D721Med (cell line): Measurements from ENCODE around the gene MDFIC2.

Source experiments
- DNase-seq: peaks from one replicate; pipeline ENCODE4 v3.0.0; 2011; ENCODE audit warnings: low spot score; ENCODE audit not compliant: insufficient read length
- FAIRE-seq: peaks from 2 replicates; lab custom pipeline; 2011; peaks lifted over from hg19 to GRCh38; lab: Jason Lieb, UNC
- TF ChIP-seq, protein P1 (sequence below): IDR thresholded peaks from 2 replicates; pipeline ENCODE4 v1.5.1; 2012; ENCODE audit warnings: mild to moderate bottlenecking, control low read depth; ENCODE audit not compliant: insufficient read depth; ENCODE audit errors: missing control alignments

Gene MDFIC2

GRCh38 chr3:70183781-70184504 lies 128.5 kb downstream of the MDFIC2 start:
- DNase-seq (no peak), FAIRE-seq (no peak)
- TF ChIP-seq, protein P1, sequence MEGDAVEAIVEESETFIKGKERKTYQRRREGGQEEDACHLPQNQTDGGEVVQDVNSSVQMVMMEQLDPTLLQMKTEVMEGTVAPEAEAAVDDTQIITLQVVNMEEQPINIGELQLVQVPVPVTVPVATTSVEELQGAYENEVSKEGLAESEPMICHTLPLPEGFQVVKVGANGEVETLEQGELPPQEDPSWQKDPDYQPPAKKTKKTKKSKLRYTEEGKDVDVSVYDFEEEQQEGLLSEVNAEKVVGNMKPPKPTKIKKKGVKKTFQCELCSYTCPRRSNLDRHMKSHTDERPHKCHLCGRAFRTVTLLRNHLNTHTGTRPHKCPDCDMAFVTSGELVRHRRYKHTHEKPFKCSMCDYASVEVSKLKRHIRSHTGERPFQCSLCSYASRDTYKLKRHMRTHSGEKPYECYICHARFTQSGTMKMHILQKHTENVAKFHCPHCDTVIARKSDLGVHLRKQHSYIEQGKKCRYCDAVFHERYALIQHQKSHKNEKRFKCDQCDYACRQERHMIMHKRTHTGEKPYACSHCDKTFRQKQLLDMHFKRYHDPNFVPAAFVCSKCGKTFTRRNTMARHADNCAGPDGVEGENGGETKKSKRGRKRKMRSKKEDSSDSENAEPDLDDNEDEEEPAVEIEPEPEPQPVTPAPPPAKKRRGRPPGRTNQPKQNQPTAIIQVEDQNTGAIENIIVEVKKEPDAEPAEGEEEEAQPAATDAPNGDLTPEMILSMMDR: no peak

DNA sequence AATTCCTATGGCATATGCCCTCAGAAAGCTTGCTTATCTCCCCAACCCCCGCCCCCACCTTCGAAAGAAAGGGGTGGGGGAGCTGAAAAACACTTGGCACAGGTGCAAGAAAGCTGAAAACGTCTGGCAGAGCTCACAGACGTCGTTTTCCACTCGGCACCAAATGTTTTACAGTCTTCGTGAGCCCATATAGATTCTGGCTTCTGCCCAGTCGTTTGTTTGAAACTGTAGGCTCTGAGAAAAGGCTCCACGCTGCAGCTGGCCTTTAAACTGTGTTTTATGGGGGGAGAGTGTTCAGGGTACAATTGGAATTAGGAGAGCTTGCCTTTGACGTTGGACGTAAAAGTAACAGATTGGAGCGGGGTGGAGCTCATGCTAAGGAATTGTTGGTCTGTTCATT lies 130.3 kb downstream of the MDFIC2 start:
- TF ChIP-seq, protein P1: no peak
- FAIRE-seq (no peak), DNase-seq (no peak)

DNA sequence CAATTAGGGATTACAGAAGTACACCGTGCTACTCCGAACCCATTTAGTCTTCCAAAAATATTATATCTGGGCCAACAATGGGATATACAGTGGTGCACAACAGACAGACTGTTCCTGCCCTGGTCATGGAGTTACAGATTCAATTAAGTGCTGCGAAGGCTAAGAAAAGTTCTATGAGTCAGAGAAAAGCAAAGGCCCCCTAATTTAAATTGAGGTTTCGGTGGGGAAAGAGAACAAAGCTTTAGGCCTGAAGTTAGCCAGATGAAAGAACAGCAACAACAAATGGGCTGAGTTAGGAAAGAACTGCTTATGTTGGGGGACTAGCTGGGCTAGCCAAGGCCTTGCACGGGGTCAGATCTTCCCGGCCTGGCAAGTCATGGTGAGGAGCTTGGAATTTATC lies 131.8 kb downstream of the MDFIC2 start:
- no peak for DNase-seq
- TF ChIP-seq, protein P1: no peak
- FAIRE-seq: no peak

DNA sequence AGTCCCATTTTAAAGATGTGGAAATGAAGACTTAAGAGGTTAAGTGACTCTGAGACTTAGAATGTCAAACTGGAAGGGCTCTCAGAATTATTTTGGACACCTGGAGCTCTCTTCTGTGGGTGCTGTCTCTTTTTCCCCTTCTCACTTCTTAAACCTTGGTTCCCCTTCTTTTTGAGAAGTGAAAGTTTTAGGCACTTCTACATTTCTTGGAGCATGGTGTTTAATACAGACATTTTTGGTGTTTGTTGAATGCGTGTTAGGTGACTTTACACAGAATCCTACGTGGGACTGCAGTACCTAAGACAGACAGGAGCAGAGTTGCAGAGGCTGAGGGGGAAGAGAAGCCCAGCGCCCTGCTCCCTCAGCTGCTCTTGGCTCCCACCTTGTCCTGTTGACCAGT lies 133.3 kb downstream of the MDFIC2 start:
- DNase-seq: no peak
- TF ChIP-seq, protein P1: no peak
- no peak for FAIRE-seq

DNA sequence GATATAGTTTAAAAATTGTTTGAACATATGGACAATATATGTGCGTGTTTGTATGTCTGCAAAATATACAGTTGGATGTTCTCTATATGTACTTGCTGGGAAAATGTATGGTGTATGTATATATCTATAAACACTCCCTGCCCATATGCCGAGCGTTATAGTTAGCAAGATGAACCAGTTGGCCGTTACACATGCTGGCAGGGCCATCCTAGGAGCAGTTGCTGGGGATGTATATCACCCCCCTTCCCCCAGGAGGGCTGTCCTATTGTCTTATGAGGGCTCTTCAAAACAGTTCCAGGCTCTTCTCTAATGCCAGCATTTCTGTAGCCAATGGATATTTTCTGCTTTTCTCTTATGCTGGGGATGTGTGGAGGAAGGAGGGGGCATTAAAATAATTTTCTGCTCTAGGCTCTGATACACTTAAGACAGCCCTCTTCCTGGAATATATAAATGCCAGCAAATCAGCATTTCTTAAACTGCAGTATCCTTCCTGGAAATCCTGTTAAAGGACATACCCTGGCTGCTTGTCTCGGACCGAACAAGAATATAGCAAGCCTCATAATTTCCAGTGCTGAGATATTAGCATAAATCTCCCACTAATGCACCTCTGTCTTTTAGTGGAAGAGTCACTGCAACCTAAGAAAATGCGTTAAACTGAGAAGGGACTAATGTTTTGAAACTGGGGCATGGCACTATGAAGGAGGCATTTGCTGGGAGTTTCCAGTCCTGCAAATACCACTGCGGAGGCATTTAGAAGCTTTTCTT lies 134.4 kb downstream of the MDFIC2 start:
- TF ChIP-seq, protein P1: no peak
- FAIRE-seq (no peak), DNase-seq (no peak)

DNA sequence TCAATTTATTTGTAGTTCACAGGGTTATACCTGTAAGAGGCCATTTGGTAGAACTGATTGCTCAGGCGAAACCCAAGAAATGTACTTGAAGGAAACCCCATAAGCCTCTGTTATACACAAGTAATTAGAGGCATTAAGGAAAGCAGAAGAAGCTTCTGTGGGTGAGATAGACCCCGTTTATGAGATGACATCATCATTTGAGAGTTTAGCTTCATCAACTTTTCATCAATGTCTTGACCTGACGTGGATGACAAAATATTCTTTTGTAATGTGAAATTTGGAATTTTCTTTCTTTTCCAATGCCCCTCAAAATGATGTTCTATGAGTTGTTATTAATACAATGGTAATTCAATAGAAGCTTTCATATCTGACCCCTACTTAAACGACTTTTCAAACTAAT lies 136.2 kb downstream of the MDFIC2 start:
- DNase-seq: no peak
- FAIRE-seq: no peak
- TF ChIP-seq, protein P1: no peak

DNA sequence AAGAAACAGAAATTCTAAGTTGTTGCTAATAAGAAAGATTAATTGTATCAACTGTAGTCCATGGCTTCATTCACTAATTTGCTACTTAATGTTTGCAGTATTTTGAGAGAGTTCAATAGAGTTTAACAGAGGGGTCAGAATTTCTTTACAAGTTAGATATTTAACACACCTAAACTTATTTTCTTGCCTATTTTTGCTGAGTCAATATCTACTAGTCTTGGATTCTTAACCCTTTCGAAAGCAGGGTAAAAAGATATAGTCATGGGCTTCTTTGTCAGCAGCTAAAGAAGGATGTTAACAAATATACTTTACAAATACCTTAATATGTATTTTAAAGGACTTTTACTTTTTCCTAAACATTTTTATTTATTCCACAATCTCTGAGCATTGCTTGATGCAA lies 155.6 kb downstream of the MDFIC2 start:
- no peak for FAIRE-seq
- TF ChIP-seq, protein P1: no peak

More for the DNA sequence above, 155.6 kb downstream of the MDFIC2 start:
- no peak for DNase-seq
